Panc1 (cell line): ENCODE data around the gene TOMM5. TPM values are rescaled to one million over a fixed set of nuclear protein-coding genes. Genes with fewer than 3 reads are reported as not detected.

Source experiments
- ATAC-seq: fragments of 200-7000 bp; cut with Tn5 transposase; 2 replicates; pipeline ENCODE4 v1.9.1; 2020; ENCODE audit warnings: mild to moderate bottlenecking, moderate library complexity
- BruUV-seq: library from RNA; stranded (reverse); fragments of 400-500 nt; replicated peaks from 2 replicates; lab custom pipeline; 2021; lab: Mats Ljungman, UMichigan
- CTCF ChIA-PET: fragments of 300-600 bp; sonication (Branson Sonifier 250); formaldehyde crosslinking; loops from one replicate; lab custom pipeline; 2022; ENCODE audit warnings: antibody characterized with exemption; lab: Charles Lee
- POLR2A ChIA-PET: fragments of 300-600 bp; sonication (Branson Sonifier 250); formaldehyde crosslinking; loops from one replicate; lab custom pipeline; 2022; ENCODE audit warnings: antibody characterized with exemption; lab: Charles Lee
- DNase-seq: peaks from one replicate; pipeline ENCODE4 v3.0.0-alpha.2; 2010; ENCODE audit warnings: low read depth, low spot score
- H3K27ac ChIP-seq: 2 replicates; pipeline ENCODE4 v1.5.1; 2011; ENCODE audit warnings: mild to moderate bottlenecking, low read length, inconsistent platforms
- H3K27me3 ChIP-seq: fragments of 200-500 bp; sonication (Bioruptor generic); 2 replicates; pipeline ENCODE4 v1.6.0; 2014; ENCODE audit warnings: low read length, inconsistent platforms; ENCODE audit not compliant: control insufficient read depth, insufficient read depth
- H3K36me3 ChIP-seq: fragments of 200-500 bp; sonication (Bioruptor generic); 2 replicates; pipeline ENCODE4 v1.5.1; 2014; ENCODE audit warnings: inconsistent platforms, mild to moderate bottlenecking, low read length, moderate library complexity; ENCODE audit not compliant: control insufficient read depth, insufficient read depth
- H3K4me1 ChIP-seq: 2 replicates; pipeline ENCODE4 v1.5.1; 2011; ENCODE audit warnings: inconsistent platforms, mild to moderate bottlenecking, low read length, moderate library complexity; ENCODE audit not compliant: control insufficient read depth, insufficient read depth
- H3K4me3 ChIP-seq, 2 experiments: 2 replicates each; pipeline ENCODE4 v1.5.1; 2011 to 2012; ENCODE audit warnings: low read depth in 2 of 2, low read length in 2 of 2, mild to moderate bottlenecking in 2 of 2, inconsistent platforms in 1 of 2, moderate library complexity in 1 of 2
- H3K9me3 ChIP-seq: fragments of 200-500 bp; sonication (Bioruptor generic); 2 replicates; pipeline ENCODE4 v1.5.1; 2014; ENCODE audit warnings: low read depth, mild to moderate bottlenecking, inconsistent platforms, low read length, moderate library complexity; ENCODE audit not compliant: control insufficient read depth, insufficient read depth
- POLR2AphosphoS5 ChIP-seq: IDR thresholded peaks from 2 replicates; pipeline ENCODE4 v1.6.1; 2012; ENCODE audit warnings: mild to moderate bottlenecking, low read depth, low read length, moderate library complexity
- SIN3A ChIP-seq: IDR thresholded peaks from 2 replicates; pipeline ENCODE4 v1.6.1; 2012; ENCODE audit warnings: low read depth, mild to moderate bottlenecking, low read length, moderate library complexity, borderline replicate concordance; ENCODE audit not compliant: insufficient read depth
- TCF7L2 ChIP-seq: IDR thresholded peaks from 2 replicates; pipeline ENCODE4 v1.6.1; 2011; ENCODE audit warnings: mild to moderate bottlenecking, low read depth, low read length, inconsistent platforms
- in situ Hi-C: cut with HindIII; loops from 2 replicates; pipeline ENCODE4 v1.10.0; 2016; ENCODE audit warnings: low sequenced_read_pairs, low pct_unique_long_range_greater_than_20kb
- intact Hi-C: fragments of 100-400 bp; cut with micrococcal nuclease; formaldehyde crosslinking; loops from one replicate; pipeline ENCODE4 v1.10.0; 2022; ENCODE audit not compliant: unreplicated experiment
- total RNA-seq: library from RNA; stranded (reverse); gene quantifications from one replicate; pipeline ENCODE4 v1.2.1, GENCODE V29; 2021; ENCODE audit not compliant: unreplicated experiment
- TF ChIP-seq, protein P1 (sequence below): fragments of 450-650 bp; IDR thresholded peaks from 2 replicates; pipeline ENCODE4 v1.5.1; 2017; ENCODE audit warnings: mild to moderate bottlenecking
- TF ChIP-seq, protein P2 (sequence below), 2 experiments: IDR thresholded peaks; 2 replicates each; pipeline ENCODE4 v1.6.1; 2011 to 2012; ENCODE audit warnings: low read depth in 2 of 2, control low read depth in 1 of 2, low read length in 1 of 2, mild to moderate bottlenecking in 1 of 2, moderate library complexity in 1 of 2; ENCODE audit not compliant: insufficient read depth in 1 of 2

TOMM5 gene
- total RNA-seq, 1 experiment from 2014 or later, result 333 TPM

DNA sequence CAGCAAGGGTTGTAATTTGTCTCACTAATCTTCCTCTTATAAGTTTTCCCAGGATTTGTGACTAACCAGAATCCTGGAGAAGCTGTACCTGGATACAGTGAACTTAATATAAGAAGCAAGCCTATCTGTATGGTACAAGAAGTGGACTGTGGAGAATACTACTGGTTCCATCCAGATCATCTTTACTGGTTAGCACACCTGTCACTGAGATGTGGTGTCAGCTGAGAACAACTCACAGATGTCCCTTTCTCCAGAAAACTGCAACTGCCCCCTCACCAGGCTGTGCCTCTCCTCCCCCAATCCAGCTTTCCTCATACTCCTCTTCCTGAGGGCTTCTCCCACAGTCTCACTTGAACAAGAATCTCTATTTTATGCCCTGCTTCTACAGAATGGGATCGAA, 21.1 kb downstream of the TOMM5 start:
- intact Hi-C loops (no loop called here), in situ Hi-C loops (no loop called here)
- Histone ChIP-seq H3K4me3 (no peak overlapping the region), H3K27ac (no peak overlapping the region), H3K9me3 (no peaks in the 10 kb centered on the region), H3K4me1 (peaks cover 18% of the 10 kb centered on the region), H3K27me3 (no peaks in the 10 kb centered on the region), H3K36me3 (no peaks in the 10 kb centered on the region)
- BruUV-seq, result no TSS peak
- TF ChIP-seq POLR2AphosphoS5, result no peak
- TF ChIP-seq, protein P1, sequence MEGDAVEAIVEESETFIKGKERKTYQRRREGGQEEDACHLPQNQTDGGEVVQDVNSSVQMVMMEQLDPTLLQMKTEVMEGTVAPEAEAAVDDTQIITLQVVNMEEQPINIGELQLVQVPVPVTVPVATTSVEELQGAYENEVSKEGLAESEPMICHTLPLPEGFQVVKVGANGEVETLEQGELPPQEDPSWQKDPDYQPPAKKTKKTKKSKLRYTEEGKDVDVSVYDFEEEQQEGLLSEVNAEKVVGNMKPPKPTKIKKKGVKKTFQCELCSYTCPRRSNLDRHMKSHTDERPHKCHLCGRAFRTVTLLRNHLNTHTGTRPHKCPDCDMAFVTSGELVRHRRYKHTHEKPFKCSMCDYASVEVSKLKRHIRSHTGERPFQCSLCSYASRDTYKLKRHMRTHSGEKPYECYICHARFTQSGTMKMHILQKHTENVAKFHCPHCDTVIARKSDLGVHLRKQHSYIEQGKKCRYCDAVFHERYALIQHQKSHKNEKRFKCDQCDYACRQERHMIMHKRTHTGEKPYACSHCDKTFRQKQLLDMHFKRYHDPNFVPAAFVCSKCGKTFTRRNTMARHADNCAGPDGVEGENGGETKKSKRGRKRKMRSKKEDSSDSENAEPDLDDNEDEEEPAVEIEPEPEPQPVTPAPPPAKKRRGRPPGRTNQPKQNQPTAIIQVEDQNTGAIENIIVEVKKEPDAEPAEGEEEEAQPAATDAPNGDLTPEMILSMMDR, result no peak
- TF ChIP-seq, protein P2, sequence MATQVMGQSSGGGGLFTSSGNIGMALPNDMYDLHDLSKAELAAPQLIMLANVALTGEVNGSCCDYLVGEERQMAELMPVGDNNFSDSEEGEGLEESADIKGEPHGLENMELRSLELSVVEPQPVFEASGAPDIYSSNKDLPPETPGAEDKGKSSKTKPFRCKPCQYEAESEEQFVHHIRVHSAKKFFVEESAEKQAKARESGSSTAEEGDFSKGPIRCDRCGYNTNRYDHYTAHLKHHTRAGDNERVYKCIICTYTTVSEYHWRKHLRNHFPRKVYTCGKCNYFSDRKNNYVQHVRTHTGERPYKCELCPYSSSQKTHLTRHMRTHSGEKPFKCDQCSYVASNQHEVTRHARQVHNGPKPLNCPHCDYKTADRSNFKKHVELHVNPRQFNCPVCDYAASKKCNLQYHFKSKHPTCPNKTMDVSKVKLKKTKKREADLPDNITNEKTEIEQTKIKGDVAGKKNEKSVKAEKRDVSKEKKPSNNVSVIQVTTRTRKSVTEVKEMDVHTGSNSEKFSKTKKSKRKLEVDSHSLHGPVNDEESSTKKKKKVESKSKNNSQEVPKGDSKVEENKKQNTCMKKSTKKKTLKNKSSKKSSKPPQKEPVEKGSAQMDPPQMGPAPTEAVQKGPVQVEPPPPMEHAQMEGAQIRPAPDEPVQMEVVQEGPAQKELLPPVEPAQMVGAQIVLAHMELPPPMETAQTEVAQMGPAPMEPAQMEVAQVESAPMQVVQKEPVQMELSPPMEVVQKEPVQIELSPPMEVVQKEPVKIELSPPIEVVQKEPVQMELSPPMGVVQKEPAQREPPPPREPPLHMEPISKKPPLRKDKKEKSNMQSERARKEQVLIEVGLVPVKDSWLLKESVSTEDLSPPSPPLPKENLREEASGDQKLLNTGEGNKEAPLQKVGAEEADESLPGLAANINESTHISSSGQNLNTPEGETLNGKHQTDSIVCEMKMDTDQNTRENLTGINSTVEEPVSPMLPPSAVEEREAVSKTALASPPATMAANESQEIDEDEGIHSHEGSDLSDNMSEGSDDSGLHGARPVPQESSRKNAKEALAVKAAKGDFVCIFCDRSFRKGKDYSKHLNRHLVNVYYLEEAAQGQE (IDR thresholded peaks at IDR 0.05; ENCODE audit: insufficient read depth in 1 of 2, low read depth in 2 of 2, low read length in 1 of 2), result no peak
- TF ChIP-seq SIN3A, result no peak
- TF ChIP-seq TCF7L2, result no peak
- ATAC-seq, result no peak
- POLR2A ChIA-PET, result no interaction called here
- CTCF ChIA-PET, result interaction anchor here (0.6 kb wide), 1 partner anchor 494 kb away, joined by 6 read pairs; no protein-coding TSS in a partner anchor
- DNase-seq, result no peak

DNA sequence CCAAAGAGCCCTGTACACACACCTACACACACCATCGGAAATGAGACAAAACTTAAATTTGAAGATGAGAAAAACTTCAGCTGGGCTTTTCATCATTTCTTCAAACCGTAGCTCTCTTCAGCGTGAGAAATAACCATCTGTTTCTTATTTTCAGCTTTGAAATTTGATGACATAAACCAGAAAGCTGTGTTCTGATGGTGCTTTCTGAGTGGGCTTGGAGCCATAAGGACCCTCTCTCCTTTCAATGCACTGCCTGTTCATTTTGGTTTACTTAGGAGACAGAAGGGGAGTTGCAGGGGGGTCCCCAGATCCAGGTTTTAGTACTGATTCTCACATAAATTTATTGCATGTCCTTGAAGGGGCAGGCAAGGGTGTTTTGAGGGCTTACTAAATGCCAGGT, 25.7 kb downstream of the TOMM5 start:
- POLR2A ChIA-PET, result interaction anchor here (0.6 kb wide), 1 partner anchor 19 kb away, joined by 11 read pairs; no protein-coding TSS in a partner anchor
- TF ChIP-seq POLR2AphosphoS5 (no peak), SIN3A (no peak), TCF7L2 (no peak)
- TF ChIP-seq, protein P1, result no peak
- TF ChIP-seq, protein P2 (IDR thresholded peaks at IDR 0.05; ENCODE audit: insufficient read depth in 1 of 2, low read depth in 2 of 2, low read length in 1 of 2), result no peak
- TSS peak; percentile 11 for BruUV-seq
- CTCF ChIA-PET, result no interaction called here
- ATAC-seq (no peak), DNase-seq (no peak)
- Histone ChIP-seq H3K9me3 (no peaks in the 10 kb centered on the region; the same call in 1 of the 2 replicates), H3K27me3 (no peaks in the 10 kb centered on the region), H3K4me1 (no peaks in the 10 kb centered on the region), H3K36me3 (no peaks in the 10 kb centered on the region), H3K27ac (no peak overlapping the region), H3K4me3 (no peak overlapping the region)
- in situ Hi-C loops, result no loop called here
- intact Hi-C loops, result no loop called here
